ENCODE results near the gene ASB4. TPM values are rescaled to one million over a fixed set of nuclear protein-coding genes. Genes with fewer than 3 reads are reported as not detected.
"Not testable (repeated sequence)": the region's sequence is repeated elsewhere in the genome, so short reads cannot be mapped to it uniquely, and the experiment has no call there.

ASB4 gene
- total RNA-seq: not detected

DNA sequence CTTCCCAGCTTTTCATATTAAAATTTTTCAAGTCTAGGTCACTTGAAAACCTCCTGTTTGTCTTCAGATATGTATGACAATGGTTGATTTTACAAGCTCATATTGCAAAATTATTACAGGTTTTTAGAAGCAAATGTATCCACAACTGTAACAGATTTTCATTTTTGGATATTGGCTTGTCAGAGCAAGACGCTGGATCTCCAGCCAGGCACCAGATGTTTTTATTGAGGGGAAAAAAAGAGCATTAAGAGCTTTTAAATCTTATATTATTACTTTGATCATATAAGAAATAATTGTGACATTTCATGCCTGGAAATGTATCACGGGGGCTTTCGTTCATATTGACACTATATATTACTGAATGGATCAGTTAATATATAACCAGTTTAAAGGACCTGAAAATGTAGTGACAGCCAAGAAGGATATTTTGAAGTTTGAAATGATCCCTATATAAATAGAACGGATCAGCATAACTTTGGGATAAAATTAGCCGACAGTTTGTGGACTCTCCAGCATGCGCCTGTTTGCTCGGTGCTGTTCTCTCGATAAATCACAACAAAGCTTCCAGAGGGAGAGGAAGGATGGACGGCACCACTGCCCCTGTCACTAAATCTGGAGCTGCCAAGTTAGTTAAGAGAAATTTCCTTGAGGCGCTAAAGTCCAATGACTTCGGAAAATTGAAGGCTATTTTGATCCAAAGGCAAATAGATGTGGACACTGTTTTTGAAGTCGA, at the start of gene ASB4:
ASB4 (plus strand) TSS at position 553 of the 733 bp plus-strand sequence; CDS start at position 582, 29 bp downstream.
- no peak for DNase-seq

DNA sequence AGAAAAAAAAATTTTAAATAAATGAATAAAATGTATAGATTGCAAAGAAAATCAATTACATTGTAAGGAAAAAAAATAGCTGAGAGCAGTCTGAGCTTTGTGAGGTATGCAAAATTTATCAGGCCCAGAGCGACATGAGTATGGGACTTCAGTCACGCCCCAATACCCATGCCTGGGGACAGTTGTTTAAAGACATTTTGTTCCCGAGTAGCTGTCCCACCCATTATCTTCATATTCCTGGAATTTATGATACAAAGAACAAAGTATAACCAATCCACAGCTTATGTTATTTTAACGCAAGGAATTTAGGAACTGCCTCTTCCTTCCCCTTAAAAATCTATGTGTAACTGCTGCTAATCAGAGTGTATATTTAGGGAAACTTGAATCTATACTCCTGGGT, 49.3 kb upstream of the ASB4 start:
- no peak for DNase-seq

DNA sequence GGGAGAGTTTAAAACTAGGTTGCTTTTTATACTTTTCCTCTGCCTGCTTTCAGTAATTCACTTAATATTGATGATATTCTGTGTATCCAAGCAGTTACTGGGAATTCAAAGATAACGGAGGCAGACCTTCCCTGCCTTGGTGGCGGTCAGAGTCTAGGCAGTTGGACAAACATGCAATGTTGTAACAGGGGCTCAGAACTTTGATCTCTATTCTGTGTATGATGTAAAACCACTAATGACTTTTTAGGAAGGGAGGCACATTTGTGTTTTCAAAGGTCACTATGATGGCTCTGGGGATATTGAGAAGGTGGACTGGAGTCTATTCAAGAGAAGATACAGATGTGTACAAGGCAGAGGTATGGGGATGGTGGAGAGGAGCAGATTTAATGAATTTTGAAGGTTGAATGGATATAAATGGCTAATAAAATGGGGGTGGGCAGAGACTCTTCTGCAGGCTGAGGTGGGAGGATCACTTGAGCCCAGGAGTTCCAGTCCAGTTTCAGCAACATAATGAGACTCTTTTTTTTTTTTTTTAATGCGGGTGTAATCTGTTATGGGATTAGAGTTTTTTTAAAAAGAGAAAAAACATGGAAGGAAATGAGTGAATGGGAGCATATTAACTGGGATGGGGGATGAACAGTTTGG, 45.2 kb upstream of the ASB4 start:
- DNase-seq: no peak

GRCh38 chr7:95441042-95441823, 44.5 kb upstream of the ASB4 start:
- no peak for DNase-seq

GRCh38 chr7:95444796-95445195, 40.9 kb upstream of the ASB4 start:
- DNase-seq: no peak

DNA sequence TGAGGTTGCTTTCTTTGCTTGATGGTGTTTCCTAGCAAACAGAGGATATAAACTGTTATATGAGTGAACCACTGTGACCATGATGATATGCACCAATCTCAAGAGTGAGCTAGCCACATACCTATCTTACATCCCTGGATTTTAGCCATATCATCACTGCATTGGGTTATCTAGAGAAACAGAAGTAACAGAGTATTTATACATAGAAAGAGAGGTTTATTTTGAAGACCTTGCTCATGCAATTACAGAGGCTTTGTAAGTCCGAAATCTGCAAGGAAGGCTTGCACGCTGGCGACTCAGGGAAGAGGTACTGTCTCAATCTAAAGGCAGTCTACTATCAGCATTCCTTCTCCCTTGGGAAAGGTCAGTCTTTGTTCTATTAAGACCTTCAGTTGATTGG, 39.1 kb upstream of the ASB4 start:
- no peak for DNase-seq

- DNase-seq: no peak
Measured at GRCh38 chr7:95454438-95455045, 31.2 kb upstream of the ASB4 start.

GRCh38 chr7:95457947-95458346, 27.8 kb upstream of the ASB4 start:
- DNase-seq: no peak

- DNase-seq: not testable (repeated sequence)
Measured at GRCh38 chr7:95460653-95461052, 25.1 kb upstream of the ASB4 start.

DNA sequence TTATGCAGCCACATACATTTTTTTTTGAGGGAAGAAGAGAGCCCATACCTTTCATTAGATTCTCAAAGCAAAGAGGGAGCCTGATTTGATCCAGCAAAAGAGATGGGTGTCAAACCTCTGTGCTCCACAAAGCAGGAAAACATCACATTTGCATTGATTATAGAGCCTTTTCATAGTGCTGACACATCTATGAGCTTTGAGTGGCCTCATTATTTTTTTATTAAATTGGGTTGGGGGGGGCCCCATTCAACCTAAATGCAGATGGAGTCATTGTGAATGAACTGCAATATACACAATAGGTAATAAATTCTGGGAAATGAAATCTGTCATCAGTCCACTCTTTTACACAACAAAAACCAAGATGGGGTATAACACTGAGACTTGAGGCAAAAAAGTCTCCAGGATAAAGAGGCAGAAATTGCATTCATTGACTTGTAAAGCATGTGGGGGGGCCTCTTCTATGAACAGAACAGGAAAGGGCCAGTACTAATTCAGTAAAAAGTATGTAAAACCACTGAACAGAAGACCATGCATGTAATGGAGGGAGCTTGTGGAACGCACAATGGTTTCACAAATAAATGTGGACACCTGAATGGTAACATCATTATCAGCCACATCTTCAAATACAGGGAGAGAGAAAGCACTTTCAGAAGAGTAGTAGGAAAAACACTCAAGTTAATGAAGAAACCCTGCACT, 17.7 kb upstream of the ASB4 start:
- no peak for DNase-seq

DNA sequence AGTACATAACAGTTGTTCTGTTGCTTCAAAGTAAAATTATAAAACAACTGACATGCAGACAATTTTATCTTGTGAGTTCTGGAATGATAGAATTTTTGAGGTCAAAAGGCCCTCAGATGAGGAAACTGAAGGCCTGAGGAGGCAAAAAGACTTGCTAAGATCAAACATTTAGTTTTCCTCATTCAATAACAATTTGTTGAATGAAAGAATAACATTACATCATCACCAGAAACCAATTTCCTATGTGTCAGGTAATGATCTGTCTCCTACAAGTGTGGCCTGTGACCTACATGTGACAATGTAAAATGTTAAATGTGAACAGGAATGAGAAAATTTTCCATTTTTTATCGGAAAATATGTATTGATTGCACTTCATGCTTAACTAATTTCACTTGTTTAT, 16.6 kb upstream of the ASB4 start:
- no peak for DNase-seq

GRCh38 chr7:95469848-95470247, 15.9 kb upstream of the ASB4 start:
- DNase-seq: no peak

DNA sequence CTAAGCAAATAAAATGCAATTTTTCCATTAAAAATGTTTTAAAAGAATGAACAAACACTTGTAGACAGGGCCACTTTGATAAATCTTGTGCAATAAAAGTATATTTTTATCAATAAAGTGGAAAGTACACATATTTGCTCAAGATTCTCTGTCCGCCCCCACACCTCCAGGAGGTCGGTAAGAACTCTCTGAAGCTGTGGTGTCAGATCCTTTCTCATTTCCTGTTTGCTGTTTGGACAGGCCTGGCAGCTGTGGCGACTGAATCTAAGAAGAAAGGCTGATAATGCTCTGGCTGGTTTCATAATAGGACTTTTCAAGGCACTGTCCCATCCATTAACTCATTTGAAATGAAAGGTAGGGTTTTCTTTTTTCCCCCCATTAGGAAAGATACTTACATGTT, 15.3 kb upstream of the ASB4 start:
- no peak for DNase-seq

- no peak for DNase-seq
Measured at GRCh38 chr7:95471071-95471470, 14.7 kb upstream of the ASB4 start.

GRCh38 chr7:95472581-95473161, 13.1 kb upstream of the ASB4 start:
- no peak for DNase-seq

- DNase-seq: no peak
Measured at GRCh38 chr7:95473276-95473985, 12.3 kb upstream of the ASB4 start.

GRCh38 chr7:95476072-95476847, 9.5 kb upstream of the ASB4 start:
- DNase-seq: no peak

- peak; percentile 17 for DNase-seq
Measured at GRCh38 chr7:95476904-95477594, 8.7 kb upstream of the ASB4 start.

GRCh38 chr7:95478272-95479037, 7.3 kb upstream of the ASB4 start:
- no peak for DNase-seq
